Measurements from ENCODE around the gene ARHGAP22.

The ARHGAP22 gene

GRCh38 chr10:48580236-48580635 is 24.6 kb downstream of the ARHGAP22 start:
- DNase-seq = no peak

GRCh38 chr10:48579251-48579960 is 25.5 kb downstream of the ARHGAP22 start:
- DNase-seq = no peak

- DNase-seq = no peak
Measured at GRCh38 chr10:48577158-48577557, 27.7 kb downstream of the ARHGAP22 start.

GRCh38 chr10:48576501-48576900 is 28.4 kb downstream of the ARHGAP22 start:
- DNase-seq = no peak

- DNase-seq = no peak
Measured at GRCh38 chr10:48575901-48576300, 29.0 kb downstream of the ARHGAP22 start.

GRCh38 chr10:48574817-48575380 is 30.0 kb downstream of the ARHGAP22 start:
- no peak for DNase-seq

GRCh38 chr10:48574322-48574796 is 30.5 kb downstream of the ARHGAP22 start:
- DNase-seq = no peak

GRCh38 chr10:48573045-48573444 is 31.8 kb downstream of the ARHGAP22 start:
- DNase-seq = no peak

- DNase-seq = no peak
Measured at GRCh38 chr10:48572414-48572813, 32.5 kb downstream of the ARHGAP22 start.

- DNase-seq = no peak
Measured at GRCh38 chr10:48568546-48568945, 36.3 kb downstream of the ARHGAP22 start.

GRCh38 chr10:48568131-48568530 is 36.7 kb downstream of the ARHGAP22 start:
- DNase-seq = no peak

GRCh38 chr10:48567346-48567745 is 37.5 kb downstream of the ARHGAP22 start:
- no peak for DNase-seq

- DNase-seq = no peak
Measured at GRCh38 chr10:48564466-48565160, 40.3 kb downstream of the ARHGAP22 start.

- DNase-seq = no peak
Measured at GRCh38 chr10:48557511-48558123, 47.3 kb downstream of the ARHGAP22 start.

- DNase-seq = no peak
Measured at GRCh38 chr10:48556713-48557112, 48.2 kb downstream of the ARHGAP22 start.

- DNase-seq = no peak
Measured at GRCh38 chr10:48556065-48556464, 48.8 kb downstream of the ARHGAP22 start.

- no peak for DNase-seq
Measured at GRCh38 chr10:48555310-48556042, 49.4 kb downstream of the ARHGAP22 start.

- DNase-seq = no peak
Measured at GRCh38 chr10:48554656-48555055, 50.2 kb downstream of the ARHGAP22 start.

GRCh38 chr10:48554246-48554645 is 50.6 kb downstream of the ARHGAP22 start:
- DNase-seq = no peak

- no peak for DNase-seq
Measured at GRCh38 chr10:48552946-48553564, 51.8 kb downstream of the ARHGAP22 start.

GRCh38 chr10:48551861-48552591 is 52.8 kb downstream of the ARHGAP22 start:
- peak; percentile 24 for DNase-seq

- no peak for DNase-seq
Measured at GRCh38 chr10:48550977-48551376, 53.9 kb downstream of the ARHGAP22 start.
